Stomach (tissue), 9 donors: Measurements from ENCODE around the gene OXNAD1. TPM values are rescaled to one million over a fixed set of nuclear protein-coding genes. Genes with fewer than 3 reads are reported as not detected.

ENCODE experiments used
- DNase-seq, 2 donors: peaks; one replicate each; pipeline versions ENCODE4 v3.0.0 to v3.0.0-alpha.2; 2013 to 2019
- H3K27ac ChIP-seq, 5 donors: fragments of 200-600 bp in 4 of 5; sonication (generic) in 4 of 5; one replicate each; pipeline ENCODE4 v1.5.1; 2013 to 2019; ENCODE audit warnings: mild to moderate bottlenecking in 1 of 5, moderate library complexity in 1 of 5
- H3K27me3 ChIP-seq, 3 donors: fragments of 200-600 bp; sonication (generic); one replicate each; pipeline ENCODE4 v1.5.1; 2017 to 2019; ENCODE audit warnings: mixed run types in 1 of 3
- H3K36me3 ChIP-seq, 4 donors: fragments of 200-600 bp; sonication (generic); 1 replicate in 3 of 4; 2 replicates in 1 of 4; pipeline ENCODE4 v1.5.1; 2016 to 2019
- H3K4me1 ChIP-seq, 4 donors: fragments of 200-600 bp; sonication (generic); one replicate each; pipeline ENCODE4 v1.5.1; 2016 to 2019
- H3K4me3 ChIP-seq, 4 donors: fragments of 200-600 bp; sonication (generic) in 3 of 4; one replicate each; pipeline ENCODE4 v1.5.1; 2016 to 2019; ENCODE audit warnings: mild to moderate bottlenecking in 1 of 4
- H3K9me3 ChIP-seq, 4 donors: fragments of 200-600 bp; sonication (generic); one replicate each; pipeline ENCODE4 v1.5.1; 2016 to 2019
- EP300 ChIP-seq: sonication (generic); formaldehyde crosslinking; IDR thresholded peaks from one replicate; pipeline ENCODE4 v1.6.1; 2017; ENCODE audit warnings: antibody characterized with exemption
- POLR2A ChIP-seq, 4 donors: fragments of 450-650 bp; IDR thresholded peaks; one replicate each; pipeline ENCODE4 v1.6.1; 2016; ENCODE audit warnings: antibody characterized with exemption in 4 of 4, control low read depth in 2 of 4, mild to moderate bottlenecking in 1 of 4, moderate library complexity in 1 of 4
- POLR2AphosphoS5 ChIP-seq, 3 donors: sonication (generic); formaldehyde crosslinking; IDR thresholded peaks; one replicate each; pipeline ENCODE4 v1.6.1; 2016; ENCODE audit warnings: antibody characterized with exemption in 3 of 3
- WGBS, 5 donors: extraction: QIAGEN DNeasy Blood & Tissue Kit in 3 of 5; methylation state at CpG; one replicate each; pipeline versions ENCODE4 v1.1.5 to v1.1.7; 2013 to 2018; 5-methylcytosine and 5-hydroxymethylcytosine counted together
- intact Hi-C: fragments of 100-400 bp; cut with DNase I; formaldehyde crosslinking; loops from one replicate; pipeline ENCODE4 v1.15.1; 2023; ENCODE audit warnings: low total_unique reads
- polyA plus RNA-seq, 3 donors: library from polyadenylated mRNA; stranded (reverse); fragments of 200-250 nt; gene quantifications; one replicate each; pipeline ENCODE4 v1.2.3, GENCODE V29; 2013
- total RNA-seq, 5 donors: library from RNA; depleted of rRNA; stranded (reverse); fragments of >200 nt; gene quantifications; one replicate each; pipeline versions ENCODE4 v1.1.0 to v1.2.3, GENCODE V29; 2014 to 2016
- TF ChIP-seq, protein P1 (sequence below), 7 experiments: fragments of 450-650 bp in 4 of 7; fragments of 200-600 bp in 3 of 7; sonication (generic) in 3 of 7; IDR thresholded peaks; one replicate each; pipeline ENCODE4 v1.5.1; 2016 to 2019; ENCODE audit warnings: antibody characterized with exemption in 7 of 7, control low read depth in 2 of 7, mild to moderate bottlenecking in 1 of 7
- donor health status: healthy with polysubstance abuse.
- donor health status: Bipolar disorder and iron deficiency.
- donor health status: healthy.

OXNAD1 gene
- total and polyA plus RNA-seq, 8 donors: 5.5 to 51.3 (median 7.6) TPM

DNA sequence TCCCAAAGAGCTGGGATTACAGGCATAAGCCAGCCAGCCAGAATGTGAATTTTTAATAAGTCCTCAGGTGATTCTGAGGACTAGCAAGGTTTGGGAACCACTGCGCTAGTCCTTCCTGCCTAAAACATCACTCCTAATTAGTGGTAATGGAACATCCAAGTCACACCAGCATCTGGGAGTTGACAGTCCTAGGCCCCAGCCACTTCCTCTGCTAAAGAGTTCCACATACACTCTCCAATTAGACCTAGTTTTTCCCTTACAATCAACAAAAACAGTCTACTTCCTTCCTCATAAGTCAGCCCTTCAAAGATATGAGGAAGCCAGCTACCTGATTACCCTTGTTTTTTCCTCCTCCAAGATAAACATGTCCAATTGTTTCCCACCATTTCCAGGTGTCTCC, 78.1 kb downstream of the OXNAD1 start:
- Histone ChIP-seq H3K27ac (no peak overlapping the region), H3K9me3 (no peaks in the 10 kb centered on the region), H3K27me3 (no peaks in the 10 kb centered on the region), H3K36me3 (peaks cover 0 to 28% (median 22%) of the 10 kb centered on the region in 4 donors), H3K4me3 (no peak overlapping the region), H3K4me1 (peaks cover 0 to 8% (median 2%) of the 10 kb centered on the region in 4 donors)
- TF ChIP-seq POLR2AphosphoS5 (IDR thresholded peaks at IDR 0.05) (no peak), POLR2A (IDR thresholded peaks at IDR 0.05) (no peak), EP300 (no peak)
- TF ChIP-seq, protein P1, sequence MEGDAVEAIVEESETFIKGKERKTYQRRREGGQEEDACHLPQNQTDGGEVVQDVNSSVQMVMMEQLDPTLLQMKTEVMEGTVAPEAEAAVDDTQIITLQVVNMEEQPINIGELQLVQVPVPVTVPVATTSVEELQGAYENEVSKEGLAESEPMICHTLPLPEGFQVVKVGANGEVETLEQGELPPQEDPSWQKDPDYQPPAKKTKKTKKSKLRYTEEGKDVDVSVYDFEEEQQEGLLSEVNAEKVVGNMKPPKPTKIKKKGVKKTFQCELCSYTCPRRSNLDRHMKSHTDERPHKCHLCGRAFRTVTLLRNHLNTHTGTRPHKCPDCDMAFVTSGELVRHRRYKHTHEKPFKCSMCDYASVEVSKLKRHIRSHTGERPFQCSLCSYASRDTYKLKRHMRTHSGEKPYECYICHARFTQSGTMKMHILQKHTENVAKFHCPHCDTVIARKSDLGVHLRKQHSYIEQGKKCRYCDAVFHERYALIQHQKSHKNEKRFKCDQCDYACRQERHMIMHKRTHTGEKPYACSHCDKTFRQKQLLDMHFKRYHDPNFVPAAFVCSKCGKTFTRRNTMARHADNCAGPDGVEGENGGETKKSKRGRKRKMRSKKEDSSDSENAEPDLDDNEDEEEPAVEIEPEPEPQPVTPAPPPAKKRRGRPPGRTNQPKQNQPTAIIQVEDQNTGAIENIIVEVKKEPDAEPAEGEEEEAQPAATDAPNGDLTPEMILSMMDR (IDR thresholded peaks at IDR 0.05): no peak
- intact Hi-C loops: no loop called here
- WGBS, 5 donors: 97 to 100% (median 98%) methylated on average over 1 of the region's 1 CpG
- DNase-seq: no peak

GRCh38 chr3:16346413-16347081, 81.5 kb downstream of the OXNAD1 start:
- Histone ChIP-seq H3K4me3 (no peak overlapping the region), H3K27me3 (no peaks in the 10 kb centered on the region), H3K36me3 (peaks cover 0 to 43% (median 31%) of the 10 kb centered on the region in 4 donors), H3K27ac (no peak overlapping the region), H3K9me3 (no peaks in the 10 kb centered on the region), H3K4me1 (no peaks in the 10 kb centered on the region)
- 92 to 97% (median 94%) methylated on average over 7 of the region's 7 CpGs for WGBS, 5 donors
- TF ChIP-seq EP300 (no peak), POLR2AphosphoS5 (IDR thresholded peaks at IDR 0.05) (no peak), POLR2A (IDR thresholded peaks at IDR 0.05) (no peak)
- intact Hi-C loops: no loop called here
- DNase-seq: no peak

DNA sequence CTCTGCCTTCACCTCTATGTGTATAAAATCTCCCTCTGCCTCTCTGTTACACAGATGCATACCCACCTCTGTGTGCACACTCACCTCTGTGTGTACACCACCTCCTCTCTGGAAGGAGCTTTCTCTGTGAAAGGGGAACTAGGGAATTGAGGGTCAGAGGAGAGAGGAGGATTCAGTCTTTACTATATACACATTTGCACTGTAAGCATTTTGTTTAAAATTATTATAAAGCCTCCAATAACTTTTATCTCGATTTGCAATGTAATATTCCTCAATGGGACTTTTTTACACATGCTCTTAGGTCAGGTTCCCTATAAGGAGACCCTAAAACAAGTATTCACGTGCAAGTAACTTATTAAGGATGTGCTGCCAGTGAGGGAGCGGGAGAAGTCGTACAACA, 82.5 kb downstream of the OXNAD1 start:
- no peaks in the 10 kb centered on the region for H3K9me3 ChIP-seq
- DNase-seq: no peak
- TF ChIP-seq, protein P1 (IDR thresholded peaks at IDR 0.05): no peak
- TF ChIP-seq POLR2A (IDR thresholded peaks at IDR 0.05) (no peak), POLR2AphosphoS5 (IDR thresholded peaks at IDR 0.05) (no peak), EP300 (no peak)
- no peak overlapping the region for H3K27ac ChIP-seq
- H3K36me3 ChIP-seq: peaks cover 0 to 43% (median 31%) of the 10 kb centered on the region in 4 donors
- intact Hi-C loops: no loop called here
- H3K27me3 ChIP-seq: no peaks in the 10 kb centered on the region
- H3K4me3 ChIP-seq: no peak overlapping the region
- WGBS, 5 donors: 88 to 97% (median 92%) methylated on average over 4 of the region's 4 CpGs
- no peaks in the 10 kb centered on the region for H3K4me1 ChIP-seq

- Histone ChIP-seq H3K9me3 (no peaks in the 10 kb centered on the region), H3K36me3 (peaks cover 0 to 41% (median 30%) of the 10 kb centered on the region in 4 donors), H3K27me3 (no peaks in the 10 kb centered on the region), H3K4me1 (no peaks in the 10 kb centered on the region), H3K4me3 (no peak overlapping the region), H3K27ac (no peak overlapping the region)
- TF ChIP-seq, protein P1 (IDR thresholded peaks at IDR 0.05): no peak
- TF ChIP-seq POLR2A (IDR thresholded peaks at IDR 0.05): no peak
- TF ChIP-seq POLR2AphosphoS5 (IDR thresholded peaks at IDR 0.05): no peak
- no peak for TF ChIP-seq EP300
- DNase-seq: no peak
- 40 to 50% (median 47%) methylated on average over 2 of the region's 2 CpGs for WGBS, 5 donors
- intact Hi-C loops: no loop called here
These were observed 85.1 kb downstream of the OXNAD1 start for GRCh38 chr3:16349986-16350596.
